H1 (cell line): Measurements from ENCODE around the gene THADA. TPM values are rescaled to one million over a fixed set of nuclear protein-coding genes. Genes with fewer than 3 reads are reported as not detected.

Experiments used
- ATF3 ChIP-seq: IDR thresholded peaks from 2 replicates; pipeline ENCODE4 v1.6.1; 2011; ENCODE audit warnings: low read depth, mild to moderate bottlenecking, low read length; ENCODE audit not compliant: insufficient read depth
- BACH1 ChIP-seq: IDR thresholded peaks from 2 replicates; pipeline ENCODE4 v1.6.1; 2012; ENCODE audit warnings: low read length, improper control_type of control experiment
- CHD7 ChIP-seq: fragments of 300-600 bp; sonication (generic); IDR thresholded peaks from 2 replicates; pipeline ENCODE4 v1.7.1; 2012; ENCODE audit warnings: low read length, moderate library complexity, mild to moderate bottlenecking, inconsistent platforms; ENCODE audit not compliant: insufficient replicate concordance
- GABPA ChIP-seq: IDR thresholded peaks from 2 replicates; pipeline ENCODE4 v1.6.1; 2011; ENCODE audit warnings: mild to moderate bottlenecking, low read length, moderate library complexity, borderline replicate concordance; ENCODE audit not compliant: insufficient read depth
- RFX5 ChIP-seq: IDR thresholded peaks from 2 replicates; pipeline ENCODE4 v1.6.1; 2011; ENCODE audit warnings: low read depth, low read length, improper control_type of control experiment, borderline replicate concordance
- SP2 ChIP-seq: IDR thresholded peaks from 2 replicates; pipeline ENCODE4 v1.6.1; 2012; ENCODE audit warnings: mild to moderate bottlenecking, low read length, inconsistent platforms
- TAF1 ChIP-seq: IDR thresholded peaks from 2 replicates; pipeline ENCODE4 v1.6.1; 2011; ENCODE audit warnings: mild to moderate bottlenecking, low read depth, low read length
- TBP ChIP-seq: IDR thresholded peaks from 2 replicates; pipeline ENCODE4 v1.6.1; 2011; ENCODE audit warnings: low read depth, low read length, improper control_type of control experiment
- polyA plus RNA-seq, 7 experiments: library from polyadenylated mRNA; depleted of rRNA in 3 of 7; stranded (reverse) in 5 of 7; unstranded in 2 of 7; fragments of >200 nt in 5 of 7; fragments of 200-250 nt in 2 of 7; gene quantifications; 1 replicate in 5 of 7; 2 replicates in 1 of 7; 4 replicates in 1 of 7; pipeline versions ENCODE4 v1.2.1 to v1.2.3, GENCODE V29; 2011 to 2013; ENCODE audit warnings: missing spikeins in 2 of 7, mixed read lengths in 2 of 7
- total RNA-seq: library from RNA; stranded (reverse); fragmentation: NEBNext Ultra II Directional; extraction: Animal tissue kit (Norgen Biotek cat#: 25700); gene quantifications from 2 replicates; pipeline ENCODE4 v1.2.1, GENCODE V29; 2021

The THADA gene
- total and polyA plus RNA-seq, 2 of the 8 experiments (the other 6 are each of a cell fraction or from before 2014, with no cell fraction given) = 22.4 to 26.8 TPM

GRCh38 chr2:43566461-43566729 is 29.4 kb downstream of the THADA start (continued):
- no peak for TF ChIP-seq CHD7
- TF ChIP-seq GABPA = no peak
- no peak for TF ChIP-seq TAF1
- TF ChIP-seq RFX5 = no peak
- no peak for TF ChIP-seq TBP
- no peak for TF ChIP-seq SP2
- TF ChIP-seq BACH1 = no peak
- TF ChIP-seq ATF3 = no peak
